ENCODE data around the gene WASL. TPM values are rescaled to one million over a fixed set of nuclear protein-coding genes. Genes with fewer than 3 reads are reported as not detected.

The WASL gene
- total RNA-seq, 1 donor from 2014 or later: 35.0 TPM

DNA sequence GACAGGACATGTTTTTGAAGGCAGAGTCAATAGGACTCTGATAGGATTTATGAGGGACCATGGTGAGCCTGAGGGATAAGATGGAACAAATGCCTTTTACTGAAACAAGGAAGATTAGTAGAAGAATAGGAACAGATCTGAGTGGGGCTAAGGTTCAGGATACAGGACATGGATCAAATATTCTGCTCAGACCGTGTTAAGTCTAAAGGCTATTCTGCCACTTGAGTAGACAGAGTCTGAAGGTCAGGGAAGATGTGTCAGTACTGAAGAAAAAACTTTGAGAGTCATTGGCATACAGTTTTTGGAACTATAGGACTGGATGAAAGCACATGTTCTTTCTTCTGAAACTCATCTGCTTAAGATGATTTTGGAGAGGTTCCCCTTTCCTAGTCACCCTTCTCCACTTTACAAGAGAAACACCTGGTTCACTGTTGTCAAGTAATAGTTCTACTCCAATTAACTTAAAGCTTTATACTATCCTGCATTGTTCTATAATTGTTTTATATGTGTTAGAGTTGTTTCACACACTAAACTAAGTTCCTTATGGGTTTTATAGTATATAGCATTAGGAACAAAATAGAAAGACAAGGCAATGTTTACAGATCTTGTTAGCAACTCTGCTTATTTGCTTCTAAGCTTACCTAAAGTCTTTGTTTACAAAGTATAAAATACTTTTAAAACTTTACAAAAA, 43.4 kb downstream of the WASL start:
- TF ChIP-seq, protein P1, sequence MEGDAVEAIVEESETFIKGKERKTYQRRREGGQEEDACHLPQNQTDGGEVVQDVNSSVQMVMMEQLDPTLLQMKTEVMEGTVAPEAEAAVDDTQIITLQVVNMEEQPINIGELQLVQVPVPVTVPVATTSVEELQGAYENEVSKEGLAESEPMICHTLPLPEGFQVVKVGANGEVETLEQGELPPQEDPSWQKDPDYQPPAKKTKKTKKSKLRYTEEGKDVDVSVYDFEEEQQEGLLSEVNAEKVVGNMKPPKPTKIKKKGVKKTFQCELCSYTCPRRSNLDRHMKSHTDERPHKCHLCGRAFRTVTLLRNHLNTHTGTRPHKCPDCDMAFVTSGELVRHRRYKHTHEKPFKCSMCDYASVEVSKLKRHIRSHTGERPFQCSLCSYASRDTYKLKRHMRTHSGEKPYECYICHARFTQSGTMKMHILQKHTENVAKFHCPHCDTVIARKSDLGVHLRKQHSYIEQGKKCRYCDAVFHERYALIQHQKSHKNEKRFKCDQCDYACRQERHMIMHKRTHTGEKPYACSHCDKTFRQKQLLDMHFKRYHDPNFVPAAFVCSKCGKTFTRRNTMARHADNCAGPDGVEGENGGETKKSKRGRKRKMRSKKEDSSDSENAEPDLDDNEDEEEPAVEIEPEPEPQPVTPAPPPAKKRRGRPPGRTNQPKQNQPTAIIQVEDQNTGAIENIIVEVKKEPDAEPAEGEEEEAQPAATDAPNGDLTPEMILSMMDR (IDR thresholded peaks at IDR 0.05; ENCODE audit: unreplicated experiment): no peak
- H3K36me3 Mint-ChIP-seq: peaks cover 26% of the 10 kb centered on the region
- H3K27me3 Mint-ChIP-seq (ENCODE audit: low read depth): no peaks in the 10 kb centered on the region
- no peak overlapping the region for H3K27ac Mint-ChIP-seq
- H3K9me3 Mint-ChIP-seq: no peaks in the 10 kb centered on the region
- H3K4me3 Mint-ChIP-seq: no peak overlapping the region
- DNase-seq (ENCODE audit: low spot score in 2 of 2, unreplicated experiment in 2 of 2): no peak
- peaks cover 8% of the 10 kb centered on the region for H3K4me1 Mint-ChIP-seq

DNA sequence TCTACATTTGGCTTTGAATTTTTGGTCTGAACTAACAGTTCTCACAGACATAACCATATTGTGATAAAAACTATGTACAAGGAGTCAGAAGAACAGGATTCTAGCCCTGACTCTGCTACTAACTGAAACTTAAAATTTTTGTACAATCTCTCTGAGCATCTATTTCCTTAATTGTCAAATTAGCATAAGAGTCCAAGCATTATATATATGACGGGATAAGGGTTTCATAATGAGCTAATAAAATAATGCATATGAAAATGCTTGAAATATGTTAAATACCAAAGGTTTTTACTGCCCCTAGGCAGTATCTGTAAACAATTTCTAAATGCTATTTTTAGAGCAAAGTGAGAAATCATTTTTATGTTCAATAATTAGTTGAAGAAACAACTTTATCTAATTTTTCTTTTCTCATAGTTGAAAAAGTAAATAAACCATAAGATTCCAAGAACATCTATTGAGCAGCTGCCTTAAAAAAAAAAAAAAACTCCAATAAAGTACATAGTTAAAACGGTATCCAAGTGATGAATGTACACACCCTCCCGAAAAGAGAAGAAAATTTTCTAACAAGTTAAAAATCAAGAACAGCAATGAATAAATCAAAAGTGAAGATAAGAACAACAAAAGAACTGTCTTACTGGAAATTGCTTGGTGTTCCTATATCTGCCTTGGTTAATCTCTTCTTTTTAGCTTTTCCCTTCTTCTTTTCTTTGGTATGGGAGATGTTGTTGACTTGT, 52.7 kb downstream of the WASL start:
- Mint-ChIP-seq H3K27me3 (ENCODE audit: low read depth) (no peaks in the 10 kb centered on the region), H3K27ac (no peak overlapping the region), H3K4me3 (no peak overlapping the region), H3K9me3 (no peaks in the 10 kb centered on the region), H3K36me3 (peaks cover 23% of the 10 kb centered on the region), H3K4me1 (peaks cover 8% of the 10 kb centered on the region)
- TF ChIP-seq, protein P1 (IDR thresholded peaks at IDR 0.05; ENCODE audit: unreplicated experiment): no peak
- no peak for DNase-seq (ENCODE audit: low spot score in 2 of 2, unreplicated experiment in 2 of 2)

DNA sequence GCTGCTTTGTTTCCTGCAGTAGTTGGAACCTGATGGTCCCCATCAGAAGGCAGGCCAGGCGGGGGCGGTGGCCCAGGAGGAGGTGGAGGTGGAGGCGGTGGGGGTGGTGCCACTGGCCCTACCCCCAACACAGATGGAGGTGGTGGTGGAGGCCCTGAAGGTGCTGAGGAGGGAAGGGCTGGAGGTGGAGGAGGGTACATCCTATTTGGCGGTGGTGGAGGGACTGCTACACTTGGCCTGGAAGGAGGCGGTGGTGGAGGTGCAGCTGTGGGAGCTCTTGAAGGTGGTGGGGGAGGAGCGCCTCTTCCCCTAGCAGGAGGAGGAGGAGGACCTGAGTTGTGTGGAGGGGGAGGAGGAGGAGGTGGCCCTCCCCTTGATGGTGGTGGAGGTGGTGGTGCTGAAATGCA, 56.3 kb downstream of the WASL start:
- H3K4me3 Mint-ChIP-seq: no peak overlapping the region
- H3K27ac Mint-ChIP-seq: no peak overlapping the region
- no peak for DNase-seq (ENCODE audit: low spot score in 2 of 2, unreplicated experiment in 2 of 2)
- no peaks in the 10 kb centered on the region for H3K27me3 Mint-ChIP-seq (ENCODE audit: low read depth)
- peaks cover 20% of the 10 kb centered on the region for H3K36me3 Mint-ChIP-seq
- peaks cover 8% of the 10 kb centered on the region for H3K4me1 Mint-ChIP-seq
- TF ChIP-seq, protein P1 (IDR thresholded peaks at IDR 0.05; ENCODE audit: unreplicated experiment): no peak
- H3K9me3 Mint-ChIP-seq: no peaks in the 10 kb centered on the region

DNA sequence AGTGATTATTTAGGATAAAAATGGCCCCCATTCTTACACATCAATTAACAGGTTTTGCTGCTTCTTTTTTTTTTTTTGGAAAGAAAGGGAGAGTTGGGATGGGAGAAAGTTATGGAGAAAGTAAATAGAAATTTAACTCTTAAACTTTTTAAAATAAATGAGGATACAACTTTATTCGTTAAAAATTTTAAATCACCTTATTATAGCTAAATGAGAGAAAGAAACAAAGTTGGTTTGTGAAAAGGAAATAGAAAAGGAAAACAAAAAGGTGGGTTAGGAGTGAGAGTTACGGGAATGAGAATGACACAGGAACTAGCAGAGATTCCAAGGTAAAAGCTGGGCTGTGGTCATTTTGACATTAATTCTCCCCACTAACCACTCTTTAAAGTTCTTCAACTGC, 58.3 kb downstream of the WASL start:
- no peaks in the 10 kb centered on the region for H3K4me1 Mint-ChIP-seq
- H3K27ac Mint-ChIP-seq: no peak overlapping the region
- TF ChIP-seq, protein P1 (IDR thresholded peaks at IDR 0.05; ENCODE audit: unreplicated experiment): no peak
- H3K4me3 Mint-ChIP-seq: no peak overlapping the region
- H3K36me3 Mint-ChIP-seq: peaks cover 20% of the 10 kb centered on the region
- no peaks in the 10 kb centered on the region for H3K27me3 Mint-ChIP-seq (ENCODE audit: low read depth)
- no peaks in the 10 kb centered on the region for H3K9me3 Mint-ChIP-seq
- DNase-seq (ENCODE audit: low spot score in 2 of 2, unreplicated experiment in 2 of 2): no peak

DNA sequence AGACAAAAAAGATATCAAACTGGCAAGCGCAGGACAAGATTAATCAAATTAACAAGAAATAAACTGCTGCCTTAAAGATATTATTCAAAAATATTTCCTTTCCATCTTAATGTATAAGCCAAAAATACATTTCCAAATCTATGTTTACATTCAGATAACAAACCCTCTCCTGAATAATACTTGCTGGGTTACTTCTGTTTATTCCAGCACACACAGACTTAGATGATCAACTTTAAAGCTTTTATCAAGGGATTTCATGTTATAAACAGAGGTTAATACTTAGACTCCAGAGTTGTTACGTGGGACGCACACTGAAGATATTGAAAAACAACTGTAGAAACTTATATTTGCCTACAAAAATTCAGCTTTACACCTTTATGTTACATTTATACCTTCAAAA, 59.6 kb downstream of the WASL start:
- Mint-ChIP-seq H3K9me3 (no peaks in the 10 kb centered on the region), H3K27me3 (ENCODE audit: low read depth) (no peaks in the 10 kb centered on the region), H3K27ac (peak overlapping the region; percentile 25), H3K4me3 (no peak overlapping the region), H3K36me3 (peaks cover 23% of the 10 kb centered on the region), H3K4me1 (no peaks in the 10 kb centered on the region)
- DNase-seq (ENCODE audit: low spot score in 2 of 2, unreplicated experiment in 2 of 2): no peak
- TF ChIP-seq, protein P1 (IDR thresholded peaks at IDR 0.05; ENCODE audit: unreplicated experiment): no peak
